Progenitor cell of endocrine pancreas (in vitro differentiated cells): ENCODE measurements around the gene BCKDHB. TPM values are rescaled to one million over a fixed set of nuclear protein-coding genes. Genes with fewer than 3 reads are reported as not detected.
"Not testable (repeated sequence)": the region's sequence is repeated elsewhere in the genome, so short reads cannot be mapped to it uniquely, and the experiment has no call there.

ENCODE experiments used
- DNase-seq: peaks from one replicate; pipeline ENCODE4 v3.0.0; 2021; ENCODE audit warnings: low spot score; ENCODE audit not compliant: unreplicated experiment
- H3K27ac Mint-ChIP-seq: 2 replicates; pipeline ENCODE4 v1.8.0; 2021; ENCODE audit warnings: mild to moderate bottlenecking, moderate library complexity, mixed read lengths
- H3K27me3 Mint-ChIP-seq: 2 replicates; pipeline ENCODE4 v1.8.0; 2021; ENCODE audit warnings: mixed read lengths
- H3K36me3 Mint-ChIP-seq: 2 replicates; pipeline ENCODE4 v1.8.0; 2022; ENCODE audit warnings: mixed read lengths; ENCODE audit not compliant: insufficient read depth
- H3K4me1 Mint-ChIP-seq: 2 replicates; pipeline ENCODE4 v1.8.0; 2021; ENCODE audit warnings: low read depth, mixed read lengths
- H3K4me3 Mint-ChIP-seq: 2 replicates; pipeline ENCODE4 v1.8.0; 2021; ENCODE audit warnings: low read depth, mild to moderate bottlenecking, moderate library complexity, mixed read lengths
- H3K9me3 Mint-ChIP-seq: 2 replicates; pipeline ENCODE4 v1.8.0; 2021; ENCODE audit warnings: low read depth, mixed read lengths
- total RNA-seq: library from RNA; stranded (reverse); gene quantifications from 2 replicates; pipeline ENCODE4 v1.2.1, GENCODE V29; 2021
- TF ChIP-seq, protein P1 (sequence below): fragments of 200-600 bp; sonication (generic); IDR thresholded peaks from one replicate; pipeline ENCODE4 v1.5.0; 2021; ENCODE audit warnings: antibody characterized with exemption, mild to moderate bottlenecking; ENCODE audit not compliant: unreplicated experiment

The BCKDHB gene
- total RNA-seq, 1 donor from 2014 or later, result 30.7 TPM

- DNase-seq, result no peak
- TF ChIP-seq, protein P1, sequence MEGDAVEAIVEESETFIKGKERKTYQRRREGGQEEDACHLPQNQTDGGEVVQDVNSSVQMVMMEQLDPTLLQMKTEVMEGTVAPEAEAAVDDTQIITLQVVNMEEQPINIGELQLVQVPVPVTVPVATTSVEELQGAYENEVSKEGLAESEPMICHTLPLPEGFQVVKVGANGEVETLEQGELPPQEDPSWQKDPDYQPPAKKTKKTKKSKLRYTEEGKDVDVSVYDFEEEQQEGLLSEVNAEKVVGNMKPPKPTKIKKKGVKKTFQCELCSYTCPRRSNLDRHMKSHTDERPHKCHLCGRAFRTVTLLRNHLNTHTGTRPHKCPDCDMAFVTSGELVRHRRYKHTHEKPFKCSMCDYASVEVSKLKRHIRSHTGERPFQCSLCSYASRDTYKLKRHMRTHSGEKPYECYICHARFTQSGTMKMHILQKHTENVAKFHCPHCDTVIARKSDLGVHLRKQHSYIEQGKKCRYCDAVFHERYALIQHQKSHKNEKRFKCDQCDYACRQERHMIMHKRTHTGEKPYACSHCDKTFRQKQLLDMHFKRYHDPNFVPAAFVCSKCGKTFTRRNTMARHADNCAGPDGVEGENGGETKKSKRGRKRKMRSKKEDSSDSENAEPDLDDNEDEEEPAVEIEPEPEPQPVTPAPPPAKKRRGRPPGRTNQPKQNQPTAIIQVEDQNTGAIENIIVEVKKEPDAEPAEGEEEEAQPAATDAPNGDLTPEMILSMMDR, result no peak
- H3K27me3 Mint-ChIP-seq, result peaks cover 7% of the 10 kb centered on the region
- no peaks in the 10 kb centered on the region for H3K9me3 Mint-ChIP-seq
- H3K36me3 Mint-ChIP-seq, result no peaks in the 10 kb centered on the region
- peak overlapping the region; percentile 89 for H3K27ac Mint-ChIP-seq
- peaks cover 11% of the 10 kb centered on the region for H3K4me1 Mint-ChIP-seq
- peak overlapping the region; percentile 97 for H3K4me3 Mint-ChIP-seq
Measured at GRCh38 chr6:80105972-80106417, 476 bp upstream of the BCKDHB start.

- H3K27ac Mint-ChIP-seq, DNase-seq, H3K4me1 Mint-ChIP-seq, H3K4me3 Mint-ChIP-seq, H3K27me3 Mint-ChIP-seq: not testable (repeated sequence)
- Mint-ChIP-seq H3K36me3 (peaks cover 52% of the 10 kb centered on the region), H3K9me3 (peaks cover 54% of the 10 kb centered on the region)
Measured at GRCh38 chr6:80122576-80122975, 16.1 kb downstream of the BCKDHB start.

GRCh38 chr6:80126657-80127345 lies 20.3 kb downstream of the BCKDHB start:
- no peaks in the 10 kb centered on the region for H3K27me3 Mint-ChIP-seq
- peaks cover 20% of the 10 kb centered on the region for H3K9me3 Mint-ChIP-seq
- no peaks in the 10 kb centered on the region for H3K4me1 Mint-ChIP-seq
- no peak for DNase-seq
- no peak overlapping the region for H3K27ac Mint-ChIP-seq
- TF ChIP-seq, protein P1, result no peak
- peaks cover 29% of the 10 kb centered on the region for H3K36me3 Mint-ChIP-seq
- H3K4me3 Mint-ChIP-seq, result no peak overlapping the region

DNA sequence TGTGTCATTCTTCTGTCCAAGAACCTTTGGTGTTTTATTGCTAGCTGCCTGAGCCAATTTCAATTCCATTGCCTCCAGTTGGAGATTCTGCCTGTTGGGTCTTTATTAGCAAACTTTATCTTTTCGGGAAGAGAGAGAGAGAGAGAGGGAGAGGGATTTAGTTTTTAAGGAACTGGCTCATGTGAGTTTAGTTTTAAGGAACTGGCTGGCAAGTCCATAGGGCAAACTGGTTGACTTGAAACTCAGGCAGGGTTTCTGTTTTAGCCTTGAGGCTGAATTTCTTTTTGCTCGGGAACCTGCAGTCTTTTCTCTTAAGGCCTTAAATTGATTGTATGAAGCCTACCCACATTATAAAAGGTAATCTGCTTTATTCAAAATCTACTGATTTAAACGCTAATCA lies 23.0 kb downstream of the BCKDHB start:
- Mint-ChIP-seq H3K4me1 (no peaks in the 10 kb centered on the region), H3K4me3 (no peak overlapping the region), H3K27me3 (no peaks in the 10 kb centered on the region), H3K36me3 (peaks cover 14% of the 10 kb centered on the region), H3K27ac (no peak overlapping the region), H3K9me3 (peaks cover 2% of the 10 kb centered on the region)
- no peak for DNase-seq
- TF ChIP-seq, protein P1, result no peak

DNA sequence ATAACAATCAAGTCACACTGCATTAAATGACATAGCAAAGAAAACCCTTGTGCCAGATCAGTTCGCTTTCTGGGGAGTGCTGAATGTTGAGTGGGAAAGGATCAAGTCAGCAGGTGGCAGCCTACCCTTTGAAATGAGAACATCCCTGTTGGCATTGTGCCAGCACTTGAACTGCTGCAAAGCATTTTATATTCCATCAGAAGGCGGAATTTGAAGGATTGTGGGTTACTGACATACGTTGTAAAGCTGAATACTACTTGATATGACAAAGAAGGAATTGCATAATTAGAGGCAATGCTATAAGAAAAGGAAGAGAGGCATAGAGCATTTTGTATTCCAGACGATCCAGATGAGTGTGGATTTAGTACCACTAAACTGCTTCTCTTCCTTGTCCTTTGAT lies 26.5 kb downstream of the BCKDHB start:
- no peak for DNase-seq
- H3K4me1 Mint-ChIP-seq, result no peaks in the 10 kb centered on the region
- H3K27ac Mint-ChIP-seq, result no peak overlapping the region

More for the DNA sequence above, 26.5 kb downstream of the BCKDHB start:
- Mint-ChIP-seq H3K4me3 (no peak overlapping the region), H3K36me3 (peaks cover 26% of the 10 kb centered on the region), H3K27me3 (no peaks in the 10 kb centered on the region), H3K9me3 (no peaks in the 10 kb centered on the region)
- TF ChIP-seq, protein P1, result peak; percentile 43
